ENCODE data around the gene ACO2.

ACO2 gene

GRCh38 chr22:41444360-41445128, 24.4 kb upstream of the ACO2 start (continued):
- TF ChIP-seq ZBTB26 (tag by site-specific recombination; optimal IDR thresholded peaks at IDR 0.05) = no peak
- no peak for TF ChIP-seq GLI4 (tag by site-specific recombination; IDR thresholded peaks at IDR 0.05)
- TF ChIP-seq ZNF2 (tag by site-specific recombination; IDR thresholded peaks at IDR 0.05) = no peak
- no peak for TF ChIP-seq CTCF (tag by site-specific recombination; IDR thresholded peaks at IDR 0.05)
- no peak for TF ChIP-seq ZNF280D (tag by site-specific recombination; IDR thresholded peaks at IDR 0.05)
- peak; percentile 91 for TF ChIP-seq ZBTB10 (tag by site-specific recombination; IDR thresholded peaks at IDR 0.05)
- TF ChIP-seq SALL2 (tag by site-specific recombination; IDR thresholded peaks at IDR 0.05; ENCODE audit: borderline replicate concordance) = no peak
- peak; percentile 86 for TF ChIP-seq SP3 (tag by site-specific recombination; IDR thresholded peaks at IDR 0.05)
- TF ChIP-seq ZFHX2 (tag by site-specific recombination; conservative IDR thresholded peaks at IDR 0.05) = peak; percentile 86
- TF ChIP-seq ZNF423 (tag by site-specific recombination; IDR thresholded peaks at IDR 0.05) = no peak
- TF ChIP-seq SETDB1 (IDR thresholded peaks at IDR 0.05; ENCODE audit: insufficient read length, low read length) = no peak
- TF ChIP-seq IKZF3 (tag by site-specific recombination; IDR thresholded peaks at IDR 0.05) = peak; percentile 32
- TF ChIP-seq ZNF24 (tag by site-specific recombination; IDR thresholded peaks at IDR 0.05) = 0 out of 2 replicates have a peak, but pooled peaks have one; percentile 20
- 0 out of 2 replicates have a peak, but pooled peaks have one; percentile 82 for TF ChIP-seq PRDM2 (tag by site-specific recombination; IDR thresholded peaks at IDR 0.05; ENCODE audit: borderline replicate concordance)
- no peak for TF ChIP-seq ZNF239 (tag by site-specific recombination; IDR thresholded peaks at IDR 0.05)
- no peak for TF ChIP-seq ZNF530 (tag by site-specific recombination; IDR thresholded peaks at IDR 0.05; ENCODE audit: low read depth)
- TF ChIP-seq ZNF792 (tag by site-specific recombination; IDR thresholded peaks at IDR 0.05) = no peak
- TF ChIP-seq PRDM10 (tag by site-specific recombination; IDR thresholded peaks at IDR 0.05) = peak; percentile 66
- TF ChIP-seq PRDM1 (tag by site-specific recombination; IDR thresholded peaks at IDR 0.05) = peak; percentile 96
- no peak for TF ChIP-seq KLF10 (tag by site-specific recombination; IDR thresholded peaks at IDR 0.05)
